Erythroblast (primary cell): ENCODE data around the gene CCDC136.

ENCODE experiments used
- DNase-seq, 2 experiments: peaks; one replicate each; lab custom pipeline; 2025; lab: John Stamatoyannopoulos, UW
- GATA1 ChIP-seq: IDR thresholded peaks from 2 replicates; pipeline ENCODE4 v1.6.1; 2011; ENCODE audit warnings: low read depth, mild to moderate bottlenecking, control low read depth, low read length, moderate library complexity
- POLR2A ChIP-seq: IDR thresholded peaks from 2 replicates; pipeline ENCODE4 v1.6.1; 2011; ENCODE audit warnings: mild to moderate bottlenecking, low read length

Gene CCDC136

GRCh38 chr7:128805225-128805624 lies 13.5 kb downstream of the CCDC136 start:
- no peak for TF ChIP-seq POLR2A
- TF ChIP-seq GATA1, result no peak

GRCh38 chr7:128807191-128807590 lies 15.4 kb downstream of the CCDC136 start:
- no peak for DNase-seq
- TF ChIP-seq GATA1 (no peak), POLR2A (no peak)

More at GRCh38 chr7:128805225-128805624, 13.5 kb downstream of the CCDC136 start:
- no peak for DNase-seq

- no peak for TF ChIP-seq GATA1
- no peak for TF ChIP-seq POLR2A
- DNase-seq, result no peak
Measured at GRCh38 chr7:128809363-128809762, 17.6 kb downstream of the CCDC136 start.

DNA sequence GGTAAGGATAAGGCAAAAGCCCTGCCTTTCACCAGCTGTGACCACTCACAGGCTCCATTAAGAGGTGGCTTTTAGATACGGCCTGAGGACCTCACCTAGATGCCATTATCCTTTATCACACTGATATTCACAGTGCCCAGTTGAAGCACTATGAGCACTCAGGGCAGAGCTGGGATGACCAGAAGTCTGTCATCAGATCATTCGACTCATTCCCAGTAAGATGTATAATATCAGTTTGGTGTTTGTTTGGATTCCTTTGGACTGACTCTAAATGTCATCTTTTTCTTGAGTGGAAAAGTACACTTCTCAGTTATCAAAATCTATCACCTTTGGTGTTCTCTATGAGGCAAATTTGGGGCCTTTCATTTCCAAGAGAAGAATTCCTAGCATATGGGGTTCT lies 18.7 kb downstream of the CCDC136 start:
- no peak for DNase-seq
- TF ChIP-seq POLR2A (no peak), GATA1 (no peak)

GRCh38 chr7:128810997-128811396 lies 19.2 kb downstream of the CCDC136 start:
- no peak for DNase-seq
- TF ChIP-seq POLR2A (no peak), GATA1 (no peak)

- TF ChIP-seq GATA1 (no peak), POLR2A (no peak)
- DNase-seq, result no peak
Measured at GRCh38 chr7:128811631-128812430, 20.1 kb downstream of the CCDC136 start.

- TF ChIP-seq POLR2A (no peak), GATA1 (no peak)
- peak; percentile 21 to 49 for DNase-seq
Measured at GRCh38 chr7:128812514-128813168, 20.9 kb downstream of the CCDC136 start.

DNA sequence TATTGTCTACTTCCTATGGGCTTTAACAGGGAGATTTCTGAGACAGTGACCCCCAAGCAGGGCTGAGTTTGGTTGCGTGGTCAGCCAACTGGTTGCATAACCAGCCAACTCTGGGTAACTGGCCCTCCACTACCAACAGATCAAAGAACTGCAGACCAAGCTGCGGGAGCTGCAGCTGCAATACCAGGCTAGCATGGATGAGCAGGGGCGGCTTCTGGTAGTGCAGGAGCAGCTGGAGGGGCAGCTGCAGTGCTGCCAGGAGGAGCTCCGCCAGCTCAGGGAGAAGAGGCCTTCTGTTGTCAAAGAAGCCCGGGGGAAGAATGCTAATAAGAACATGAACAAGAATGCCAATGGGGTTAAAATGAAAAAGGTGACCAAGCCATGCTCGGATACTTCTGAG lies 22.7 kb downstream of the CCDC136 start:
- no peak for DNase-seq
- TF ChIP-seq GATA1 (no peak), POLR2A (no peak)

DNA sequence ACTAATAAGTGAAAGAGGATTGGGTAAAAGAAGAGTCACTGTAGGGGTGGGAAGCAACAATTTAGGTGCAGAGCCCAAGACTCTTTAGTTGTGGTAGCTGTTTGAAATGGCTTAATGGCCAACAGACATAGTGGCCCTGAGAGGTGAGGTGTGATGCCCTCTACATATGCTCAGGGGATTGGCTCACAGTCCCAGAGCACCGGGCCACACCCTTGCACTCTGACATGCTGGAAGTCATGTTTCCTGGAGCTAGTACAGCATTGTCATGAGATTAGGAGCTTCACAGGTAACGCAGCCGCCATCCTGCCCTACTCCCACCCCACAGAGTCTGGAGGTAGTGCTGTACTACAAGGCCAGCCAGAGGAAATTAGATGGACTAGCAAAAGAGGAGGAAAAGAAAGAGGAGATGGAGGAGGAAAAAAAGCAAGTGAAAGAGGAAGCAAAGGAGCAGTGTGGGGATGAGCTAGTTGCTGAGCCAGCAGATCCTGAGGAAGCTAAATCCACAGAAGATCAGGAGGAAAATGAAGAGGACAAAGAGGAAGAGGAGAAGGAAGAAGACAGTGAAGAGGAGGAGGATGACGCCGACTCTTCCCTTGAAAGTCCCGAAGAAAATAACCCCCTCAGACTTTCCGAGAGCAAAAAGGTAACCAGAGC lies 23.6 kb downstream of the CCDC136 start:
- TF ChIP-seq POLR2A (no peak), GATA1 (no peak)

GRCh38 chr7:128818694-128819093 lies 26.9 kb downstream of the CCDC136 start:
- DNase-seq, result no peak
- TF ChIP-seq POLR2A (no peak), GATA1 (no peak)

More for the DNA sequence above, 23.6 kb downstream of the CCDC136 start:
- DNase-seq, result no peak

DNA sequence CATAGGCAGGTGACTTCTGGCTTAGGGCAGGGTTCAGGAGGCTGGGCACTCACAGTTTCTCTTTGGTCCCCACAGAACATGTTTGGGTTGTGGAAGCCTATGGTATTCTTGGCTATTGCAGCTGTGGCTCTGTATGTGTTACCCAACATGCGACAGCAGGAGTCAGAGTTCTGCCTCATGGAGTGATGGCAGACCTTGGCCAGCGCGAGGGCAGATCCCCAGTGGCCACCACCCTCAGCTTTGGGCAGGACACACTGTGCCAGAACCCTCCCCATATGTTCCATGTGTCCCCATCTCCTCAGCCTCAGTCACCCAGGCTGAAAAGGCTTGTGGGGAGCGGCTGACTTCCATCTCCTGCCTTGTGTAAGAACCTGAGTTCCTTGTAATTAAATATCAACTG lies 30.0 kb downstream of the CCDC136 start:
- TF ChIP-seq GATA1, result no peak
- no peak for TF ChIP-seq POLR2A
- no peak for DNase-seq

GRCh38 chr7:128826512-128826911 lies 34.7 kb downstream of the CCDC136 start:
- TF ChIP-seq GATA1 (no peak), POLR2A (no peak)
- no peak for DNase-seq

GRCh38 chr7:128826916-128827247 lies 35.1 kb downstream of the CCDC136 start:
- no peak for DNase-seq

More at GRCh38 chr7:128826916-128827247, 35.1 kb downstream of the CCDC136 start:
- TF ChIP-seq GATA1 (no peak), POLR2A (no peak)
